SKM-1 (cell line): ENCODE measurements around the gene CD300E.

Source experiments
- DNase-seq: peaks from one replicate; lab custom pipeline; 2025; ENCODE audit not compliant: unreplicated experiment; lab: John Stamatoyannopoulos, UW

The CD300E gene

GRCh38 chr17:74569020-74570003 is 54.2 kb downstream of the CD300E start:
- DNase-seq: peak; percentile 63

GRCh38 chr17:74568106-74568873 is 55.2 kb downstream of the CD300E start:
- DNase-seq: no peak

GRCh38 chr17:74567397-74567796 is 56.1 kb downstream of the CD300E start, which contains the start of gene CD300H:
CD300H (minus strand) TSS chr17:74567509.
- peak; percentile 43 for DNase-seq

DNA sequence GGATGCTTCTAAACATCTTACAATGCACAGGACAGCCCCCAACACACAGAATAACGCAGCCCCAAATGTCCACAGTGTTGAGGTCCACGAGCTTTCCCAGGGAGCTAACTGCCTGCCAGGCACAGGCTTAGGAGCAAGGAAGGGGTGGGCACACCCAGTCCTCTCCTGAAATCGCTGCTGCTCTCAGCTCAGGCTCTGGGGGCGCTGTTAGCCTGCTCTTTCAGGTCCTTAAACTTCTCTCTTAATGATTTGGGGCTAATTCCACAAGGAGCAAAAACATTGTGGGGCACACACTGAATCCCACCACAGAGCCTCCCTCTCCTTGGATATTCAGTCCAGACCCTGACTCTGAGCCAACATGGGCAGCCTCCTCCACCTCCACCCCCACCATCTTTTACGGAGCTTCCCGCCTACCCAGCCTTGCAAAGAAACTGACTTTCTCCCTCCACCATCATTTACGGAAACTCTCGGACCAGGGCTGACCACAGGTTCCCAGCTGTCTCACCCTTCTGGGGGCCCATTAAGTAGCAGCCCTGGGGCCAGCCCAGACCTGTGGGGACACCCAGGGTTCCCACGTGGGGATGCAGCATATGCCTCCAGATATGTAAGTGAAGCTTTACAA is 57.3 kb downstream of the CD300E start:
- DNase-seq: peak; percentile 32

- DNase-seq: no peak
Observed at GRCh38 chr17:74565126-74565525, 58.4 kb downstream of the CD300E start.

GRCh38 chr17:74563358-74563757 is 60.2 kb downstream of the CD300E start:
- DNase-seq: no peak

GRCh38 chr17:74561586-74561985 is 62.0 kb downstream of the CD300E start:
- DNase-seq: no peak
